HG03460 (cell line): ENCODE measurements around the gene CPA2.
"Not testable (repeated sequence)": the region's sequence is repeated elsewhere in the genome, so short reads cannot be mapped to it uniquely, and the experiment has no call there.

Experiments used
- ATAC-seq: cut with Tn5 transposase; IDR thresholded peaks from one replicate; pipeline ENCODE4 v1.9.1; 2021; ENCODE audit not compliant: unreplicated experiment

CPA2 gene

DNA sequence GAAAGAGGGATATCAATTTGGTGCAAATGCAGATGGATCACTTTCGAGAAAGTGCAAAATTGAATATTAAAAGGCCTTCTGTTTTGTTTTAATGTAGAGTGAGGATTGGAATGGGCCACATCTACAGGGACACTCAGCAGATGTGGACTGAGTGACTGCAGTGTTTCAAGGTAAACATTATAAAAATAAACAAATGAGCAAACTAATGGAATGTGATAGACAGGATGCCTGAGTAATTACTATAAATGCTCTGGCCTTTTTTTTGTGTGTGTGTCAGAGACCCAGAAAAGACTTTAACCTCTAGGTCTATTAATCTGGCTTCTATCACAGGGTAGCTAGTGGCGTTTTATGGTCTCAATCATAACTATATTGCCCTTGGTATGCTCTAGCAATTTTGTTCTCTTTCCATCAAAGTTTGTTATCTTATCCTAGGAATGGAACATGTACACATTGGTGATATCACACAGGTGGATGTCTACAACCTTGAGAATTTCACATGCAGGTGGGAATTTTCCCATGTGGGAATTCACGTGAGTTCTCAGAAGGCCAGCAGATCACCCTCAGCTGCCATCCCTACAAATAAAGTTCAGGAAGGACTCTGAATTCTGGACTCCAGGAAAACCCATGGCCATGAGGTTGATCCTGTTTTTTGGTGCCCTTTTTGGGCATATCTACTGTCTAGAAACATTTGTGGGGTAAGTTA is at the start of gene CPA2:
Gene CPA2, plus strand, starts transcription at position 606 of the 703 bp plus-strand sequence. Its CDS starts 19 bp downstream, at position 625.
- no peak for ATAC-seq

DNA sequence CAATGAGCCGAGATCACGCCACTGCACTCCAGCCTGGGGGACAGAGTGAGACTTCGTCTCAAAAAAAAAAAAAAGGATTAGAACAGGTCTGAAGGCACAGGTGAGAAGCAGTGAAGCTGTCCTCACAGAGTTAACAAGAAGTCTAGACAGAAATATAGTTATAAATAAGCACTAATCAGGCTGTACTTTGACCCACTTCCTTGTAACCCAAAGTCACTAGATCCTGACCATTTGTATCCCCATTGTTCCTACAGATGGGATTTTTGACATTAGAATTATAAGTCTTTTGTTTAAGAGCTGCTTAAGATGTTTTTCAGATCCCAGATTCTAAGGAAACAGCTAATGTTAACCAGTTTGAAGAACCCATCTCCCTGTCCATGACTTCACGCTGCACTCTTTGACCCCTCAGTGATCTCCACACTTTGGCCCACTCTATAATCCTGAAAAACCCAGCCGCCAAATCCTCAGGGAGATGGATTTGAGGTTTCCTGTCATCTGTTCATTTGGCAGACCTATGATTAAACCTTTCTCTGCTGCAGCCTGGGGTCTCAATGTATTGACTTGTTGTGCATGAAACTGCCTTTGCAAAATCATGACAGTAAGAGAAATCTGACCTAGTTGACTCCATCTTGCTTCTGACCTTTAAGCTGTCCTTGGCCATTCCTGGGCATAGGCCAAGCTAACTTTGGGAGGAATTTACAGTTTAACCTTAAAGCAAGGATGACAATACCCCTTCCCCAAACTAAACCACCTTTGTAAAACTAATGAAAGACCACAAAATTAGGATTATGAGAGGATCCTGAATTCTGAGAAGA is 47.6 kb upstream of the CPA2 start:
- no peak for ATAC-seq

DNA sequence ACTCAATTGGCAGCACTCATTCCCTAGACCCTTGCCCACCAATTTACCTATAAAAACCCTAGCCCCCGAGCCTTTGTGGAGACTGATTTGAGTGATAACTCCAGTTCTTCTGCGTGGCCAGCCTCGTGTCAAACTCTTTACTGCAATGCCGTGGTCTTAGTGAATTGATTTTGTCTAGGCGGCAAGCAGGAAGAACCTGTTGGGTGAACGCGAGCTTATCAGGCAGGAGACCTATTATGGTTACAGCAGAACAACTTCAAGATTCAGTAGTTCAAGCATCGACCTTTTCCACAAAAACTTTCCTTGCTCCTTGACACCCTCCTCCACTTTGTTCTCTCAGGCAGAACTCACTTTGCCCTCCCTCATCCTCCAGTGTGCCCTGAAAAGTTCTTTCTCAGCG is 46.8 kb upstream of the CPA2 start:
- no peak for ATAC-seq

DNA sequence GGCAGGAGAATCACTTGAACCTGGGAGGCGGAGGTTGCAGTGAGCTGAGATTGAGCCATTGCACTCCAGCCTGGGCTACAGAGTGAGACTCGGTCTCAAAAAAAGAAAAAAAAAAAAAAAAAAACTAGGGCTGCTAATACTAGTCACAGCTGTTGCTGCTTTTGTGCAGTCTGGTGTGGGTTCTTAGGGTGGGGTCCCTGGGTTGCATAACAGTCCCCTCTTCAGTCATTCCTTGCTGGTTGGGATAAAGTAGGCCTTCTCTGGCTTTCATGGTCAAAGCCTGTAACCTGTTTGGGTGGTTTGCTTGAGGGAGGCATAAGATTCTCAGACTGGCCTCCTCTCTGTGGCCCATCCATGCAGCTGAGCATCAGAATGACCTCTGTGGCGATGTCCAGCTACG is 44.9 kb upstream of the CPA2 start:
- ATAC-seq: no peak

DNA sequence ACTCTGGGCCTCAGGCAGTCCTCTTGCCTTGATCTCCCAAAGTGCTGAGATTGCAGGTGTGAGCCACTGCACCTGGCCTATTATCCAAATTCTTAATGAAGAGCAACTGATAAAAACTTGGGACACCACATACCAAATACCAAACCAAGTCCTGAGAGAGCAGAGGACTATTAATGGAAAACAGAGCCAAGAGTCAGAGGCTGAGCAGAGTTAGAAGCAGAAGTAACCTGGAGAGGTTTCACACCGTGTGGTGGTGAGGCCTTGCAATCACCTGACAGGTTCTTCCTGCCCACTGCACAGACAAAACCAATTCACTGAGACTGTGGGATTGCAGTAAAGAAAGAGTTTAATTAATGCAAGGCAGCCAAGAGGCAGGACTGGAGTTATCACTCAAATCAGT is 43.0 kb upstream of the CPA2 start:
- ATAC-seq: no peak

DNA sequence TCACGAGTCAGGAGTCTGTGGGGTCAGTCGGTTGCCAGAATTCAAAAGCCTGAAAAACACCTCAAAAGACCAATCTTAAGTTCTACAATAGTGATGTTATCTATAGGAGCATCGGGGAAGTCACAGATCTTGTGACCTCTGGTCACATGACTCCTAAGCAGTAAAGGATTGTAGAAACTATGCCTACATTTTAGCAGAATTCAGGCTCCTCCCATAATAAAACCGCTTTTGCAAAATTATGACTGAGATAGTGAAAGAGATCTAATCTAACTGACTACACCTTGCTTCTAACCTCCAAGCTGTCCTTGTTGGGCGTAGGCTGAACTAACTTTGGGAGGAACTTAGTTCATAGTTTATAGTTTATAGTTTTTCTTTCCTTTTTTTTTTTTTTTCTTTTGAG is 42.5 kb upstream of the CPA2 start:
- ATAC-seq: no peak

DNA sequence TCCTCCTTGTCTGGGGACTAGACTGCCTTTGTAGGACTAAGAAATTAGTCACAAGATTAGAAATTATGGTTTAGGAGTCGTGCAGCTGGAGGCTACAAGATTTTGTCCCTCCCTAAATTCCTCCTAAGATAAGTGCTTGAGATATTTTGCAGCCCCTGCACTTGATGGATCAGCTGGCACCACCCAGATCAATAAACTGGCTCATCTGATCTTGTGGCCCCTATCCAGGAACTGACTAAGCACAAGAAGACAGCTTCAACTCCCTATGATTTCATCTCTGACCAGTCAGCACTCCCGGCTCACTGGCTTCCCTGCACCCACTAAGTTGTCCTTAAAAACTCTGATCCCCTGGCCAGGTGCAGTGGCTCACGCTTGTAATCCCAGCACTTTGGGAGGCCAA is 41.7 kb upstream of the CPA2 start:
- ATAC-seq: not testable (repeated sequence)

DNA sequence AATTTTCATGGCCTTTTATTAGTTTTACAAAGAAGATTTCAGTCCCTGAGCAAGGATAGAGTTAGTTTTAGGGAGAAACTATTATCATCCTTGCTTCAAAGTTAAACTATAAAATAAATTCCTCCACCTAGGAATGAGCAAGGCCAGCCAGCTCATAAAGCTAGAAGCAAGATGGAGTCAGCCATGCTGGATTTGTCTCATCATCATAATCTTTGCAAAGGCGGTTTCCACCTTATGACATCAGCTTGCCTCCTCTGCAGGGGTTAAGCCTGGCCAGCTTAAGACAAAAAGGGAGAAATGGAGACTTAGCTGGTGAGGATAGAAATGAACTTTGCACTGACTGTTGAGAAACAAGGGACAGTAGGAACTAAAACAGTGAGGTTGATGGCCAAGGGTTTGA is 40.3 kb upstream of the CPA2 start:
- no peak for ATAC-seq

DNA sequence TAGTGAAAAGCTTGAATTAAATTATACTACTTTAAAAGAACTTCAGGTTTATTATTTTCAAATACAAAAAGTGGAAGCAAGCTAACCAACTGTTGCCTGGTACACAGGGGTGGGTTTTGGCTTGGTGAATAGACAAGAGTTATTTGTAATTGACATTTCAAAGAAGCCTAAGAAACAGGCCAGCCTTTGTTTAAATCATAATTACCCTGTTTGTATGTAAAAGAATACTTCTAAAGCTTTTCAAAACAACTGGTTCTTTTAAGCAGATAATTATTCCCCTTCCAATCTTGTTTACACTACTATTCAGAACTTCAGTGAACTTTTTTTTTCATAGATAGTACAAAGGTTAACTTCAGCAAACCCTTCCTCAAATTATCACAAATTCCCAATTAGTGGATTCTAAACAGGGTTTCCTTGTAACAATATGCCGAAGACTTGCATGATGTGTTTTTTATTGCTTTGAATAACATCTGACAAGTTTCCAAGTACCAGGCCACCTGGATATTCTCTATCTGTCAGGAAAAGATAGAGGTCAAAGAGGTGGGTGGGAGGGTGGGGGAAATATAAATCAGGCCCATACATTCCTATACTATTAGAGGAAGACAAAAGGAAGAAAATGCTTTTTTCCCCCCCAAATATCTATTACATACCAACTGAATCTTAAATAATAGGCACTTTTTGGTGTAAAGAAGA is 38.6 kb upstream of the CPA2 start:
- no peak for ATAC-seq

DNA sequence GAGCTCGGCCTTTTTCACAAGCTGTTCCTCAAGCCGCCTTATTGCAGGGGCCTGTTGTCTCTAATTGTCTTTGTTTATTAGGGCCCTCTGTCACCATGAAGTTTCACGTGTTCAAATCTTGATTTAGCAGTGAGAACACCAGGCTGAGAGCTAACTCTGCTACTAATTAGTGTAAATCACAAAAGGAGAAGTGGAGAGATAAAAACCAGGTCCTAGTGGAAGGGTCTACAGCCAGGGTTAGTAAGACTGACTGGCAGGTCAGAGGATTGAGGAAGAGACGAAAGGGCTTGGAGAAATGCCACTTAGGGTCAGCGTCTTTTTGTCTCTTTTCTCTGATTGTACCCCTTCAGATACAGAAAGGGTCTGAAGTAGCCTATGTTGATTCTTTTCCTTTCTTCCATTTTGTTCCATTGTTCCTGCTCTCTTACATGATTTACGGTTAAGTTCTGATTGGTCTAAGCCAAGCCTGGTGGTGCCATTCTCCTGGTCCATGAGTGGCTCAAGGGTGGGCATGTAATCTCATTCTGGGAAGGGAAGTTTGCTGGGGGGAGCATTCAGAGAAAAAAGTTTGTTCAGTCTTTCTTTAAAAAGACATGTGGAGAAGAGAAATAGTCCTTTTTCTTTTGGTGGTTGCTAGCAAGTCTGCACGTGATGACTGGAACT is 37.7 kb upstream of the CPA2 start:
- no peak for ATAC-seq

DNA sequence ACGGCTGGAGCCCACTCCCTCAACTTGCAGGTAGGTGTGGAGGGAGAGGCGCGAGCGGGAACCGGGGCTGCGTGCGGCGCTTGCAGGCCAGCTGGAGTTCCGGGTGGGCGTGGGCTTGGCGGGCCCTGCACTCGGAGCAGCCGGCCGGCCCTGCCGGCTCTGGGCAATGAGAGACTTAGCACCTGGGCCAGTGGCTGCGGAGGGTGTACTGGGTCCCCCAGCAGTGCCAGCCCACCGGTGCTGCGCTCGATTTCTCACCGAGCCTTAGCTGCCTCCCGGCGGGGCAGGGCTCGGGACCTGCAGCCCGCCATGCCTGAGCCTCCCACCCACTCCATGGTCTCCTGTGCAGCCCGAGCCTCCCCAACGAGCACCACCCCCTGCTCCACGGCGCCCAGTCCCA is 36.7 kb upstream of the CPA2 start:
- not testable (repeated sequence) for ATAC-seq

DNA sequence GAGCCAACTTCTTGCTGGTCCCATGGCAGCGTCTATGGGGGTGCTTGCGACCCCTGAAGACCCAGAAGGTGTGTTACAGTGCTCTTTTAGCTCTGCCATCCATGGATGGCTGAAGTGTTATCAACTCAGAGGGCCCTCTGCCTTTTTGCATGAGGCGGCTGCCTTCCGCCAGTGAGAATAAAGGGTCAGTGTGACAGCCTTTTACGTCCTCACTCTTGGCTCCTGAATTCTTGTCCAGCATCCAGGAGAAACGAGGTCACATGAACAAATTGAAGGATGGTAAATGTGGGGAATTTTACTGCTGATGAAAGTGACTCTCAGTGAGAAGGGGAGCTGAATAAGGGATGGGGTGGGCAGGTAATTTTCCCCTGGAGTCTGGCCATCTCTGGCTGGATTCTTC is 34.9 kb upstream of the CPA2 start:
- no peak for ATAC-seq

DNA sequence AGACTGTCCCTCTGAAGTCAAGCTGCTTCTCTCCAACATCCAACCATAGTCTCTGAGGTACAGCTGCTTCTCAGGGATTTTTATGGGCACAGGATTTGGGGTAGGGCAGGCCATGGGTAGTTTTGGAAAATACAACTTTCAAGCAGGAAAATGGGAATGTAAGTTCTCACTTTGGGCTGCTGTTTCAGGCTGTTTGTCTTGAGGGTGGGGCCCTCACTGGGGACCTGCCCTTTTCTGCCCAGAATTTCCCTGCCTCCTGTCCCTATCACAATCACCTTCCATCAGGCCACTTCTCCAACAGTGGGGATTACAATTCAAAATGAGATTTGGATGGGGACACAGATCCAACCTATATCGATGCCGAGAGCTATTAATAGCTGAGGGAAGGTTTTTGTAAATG is 34.5 kb upstream of the CPA2 start:
- no peak for ATAC-seq

DNA sequence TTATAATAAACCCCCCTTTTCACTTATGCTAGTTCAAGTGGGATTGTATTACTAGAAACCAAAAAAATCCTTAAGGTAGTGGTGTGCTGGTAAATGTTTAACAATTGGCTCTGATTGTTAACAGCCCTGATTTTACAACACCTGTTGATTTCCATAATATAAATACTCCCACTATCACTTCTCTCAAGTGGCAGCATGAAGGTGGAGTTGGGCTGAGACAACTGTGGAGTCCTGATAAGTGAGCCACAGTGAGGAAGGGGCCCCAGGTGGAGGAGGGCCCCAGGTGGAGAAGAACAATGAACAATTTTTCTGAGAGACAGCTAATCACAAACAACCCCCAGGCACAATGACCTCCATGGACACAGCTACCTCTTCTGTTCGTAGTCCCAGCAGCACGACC is 32.6 kb upstream of the CPA2 start:
- no peak for ATAC-seq

DNA sequence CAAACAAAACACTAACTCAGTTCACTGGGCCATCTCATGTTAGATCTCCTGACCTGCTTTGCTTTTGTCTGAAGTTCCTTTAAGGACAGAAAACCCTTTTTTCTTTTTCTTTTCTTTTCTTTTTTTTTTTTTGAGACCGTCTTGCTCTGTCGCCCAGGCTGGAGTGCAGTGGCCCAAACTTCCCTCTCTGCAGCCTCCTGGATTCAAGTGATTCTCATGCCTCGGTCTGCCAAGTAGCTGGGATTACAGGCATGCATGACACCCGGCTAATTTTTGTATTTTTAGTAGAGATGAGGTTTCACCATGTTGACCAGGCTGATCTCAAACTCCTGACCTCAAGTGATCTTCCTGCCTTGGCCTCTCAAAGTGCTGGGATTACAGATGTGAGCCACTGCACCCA is 30.3 kb upstream of the CPA2 start:
- ATAC-seq: not testable (repeated sequence)

DNA sequence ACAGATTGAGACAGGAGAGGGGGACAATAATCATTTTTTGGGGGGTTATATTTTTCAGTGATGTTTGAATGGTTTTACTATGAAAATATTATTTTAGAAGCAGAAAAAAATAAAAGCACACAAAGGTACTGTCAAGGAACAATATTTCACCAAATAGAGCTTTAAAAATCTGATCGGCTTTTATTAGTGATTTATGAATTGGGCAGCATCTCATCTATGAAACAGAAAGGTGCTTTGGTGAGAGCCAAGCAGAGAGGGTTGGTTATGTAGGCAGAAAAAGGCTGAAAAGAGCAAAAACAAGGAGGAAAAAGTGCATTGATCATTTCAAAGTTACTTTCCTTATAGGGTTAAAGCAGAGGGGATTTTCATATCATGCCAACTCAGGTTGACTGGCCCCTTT is 26.4 kb upstream of the CPA2 start:
- ATAC-seq: no peak

DNA sequence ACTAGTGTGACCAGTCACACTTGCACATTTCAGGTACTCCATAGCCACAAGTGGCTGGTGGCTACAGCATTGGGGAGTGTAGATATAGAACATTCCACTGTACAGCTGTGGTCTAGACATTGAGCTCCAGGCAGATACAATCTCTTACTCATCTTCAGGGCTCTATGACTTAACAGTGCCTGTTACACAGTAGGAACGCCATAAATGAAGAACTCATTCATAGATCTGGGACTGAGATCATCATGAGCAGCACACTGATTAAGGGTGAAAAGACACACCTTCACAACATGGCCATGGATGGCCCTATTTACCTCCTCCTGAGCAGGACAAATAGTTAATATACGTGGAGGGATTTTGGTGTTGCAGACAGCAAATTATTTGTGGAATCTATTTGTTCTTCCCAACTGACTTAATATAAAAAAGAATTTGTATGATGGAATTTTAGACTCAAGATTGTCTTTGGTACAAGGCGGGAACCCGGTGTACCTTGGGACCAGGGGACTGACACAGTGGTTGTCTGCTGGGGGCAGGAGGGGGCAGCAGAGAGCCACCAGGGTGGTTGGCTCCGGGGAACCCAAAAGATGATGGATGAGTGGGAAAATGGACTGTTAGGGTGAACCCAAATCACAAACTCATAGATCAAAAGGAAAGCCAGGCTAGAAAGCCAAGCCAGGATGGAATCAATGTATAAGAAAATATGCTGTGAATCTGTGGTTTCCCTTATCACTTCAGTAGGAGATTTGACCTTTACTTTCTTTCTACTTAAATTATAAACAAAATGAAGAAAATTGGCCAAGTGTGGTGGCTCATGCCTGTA is 24.3 kb upstream of the CPA2 start:
- no peak for ATAC-seq

DNA sequence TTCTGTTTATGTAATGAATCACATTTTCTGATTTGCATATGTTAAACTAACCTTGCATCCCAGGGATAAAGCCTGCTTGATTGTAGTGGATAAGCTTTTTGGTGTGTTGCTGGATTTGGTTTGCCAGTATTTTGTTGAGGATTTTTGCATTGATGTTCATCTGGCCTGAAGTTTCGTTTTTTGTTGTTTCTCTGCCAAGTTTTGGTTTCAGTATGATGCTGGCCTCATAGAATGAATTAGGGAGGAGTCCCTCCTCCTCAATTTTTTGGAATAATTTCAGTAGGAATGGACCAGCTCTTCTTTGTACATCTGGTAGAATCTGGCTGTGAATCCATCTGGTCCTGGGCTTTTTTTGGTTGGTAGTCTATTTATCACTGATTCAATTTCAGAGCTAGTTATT is 23.2 kb upstream of the CPA2 start:
- ATAC-seq: not testable (repeated sequence)

DNA sequence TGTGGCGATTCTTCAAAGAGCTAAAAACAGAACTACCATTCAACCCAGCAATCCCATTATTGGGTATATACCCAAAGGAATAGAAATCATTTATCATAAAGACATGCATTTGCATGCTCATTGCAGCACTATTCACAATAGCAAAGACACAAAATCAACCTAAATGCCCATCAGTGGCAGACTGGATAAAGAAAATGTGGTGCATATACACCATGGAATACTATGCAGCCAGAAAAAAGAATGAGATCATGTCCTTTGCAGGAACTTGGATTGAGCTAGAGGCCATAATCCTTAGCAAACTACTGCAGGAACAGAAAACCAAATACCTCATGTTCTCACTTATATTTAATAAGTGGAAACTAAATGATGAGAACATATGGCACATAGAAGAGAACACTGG is 20.2 kb upstream of the CPA2 start:
- ATAC-seq: not testable (repeated sequence)

DNA sequence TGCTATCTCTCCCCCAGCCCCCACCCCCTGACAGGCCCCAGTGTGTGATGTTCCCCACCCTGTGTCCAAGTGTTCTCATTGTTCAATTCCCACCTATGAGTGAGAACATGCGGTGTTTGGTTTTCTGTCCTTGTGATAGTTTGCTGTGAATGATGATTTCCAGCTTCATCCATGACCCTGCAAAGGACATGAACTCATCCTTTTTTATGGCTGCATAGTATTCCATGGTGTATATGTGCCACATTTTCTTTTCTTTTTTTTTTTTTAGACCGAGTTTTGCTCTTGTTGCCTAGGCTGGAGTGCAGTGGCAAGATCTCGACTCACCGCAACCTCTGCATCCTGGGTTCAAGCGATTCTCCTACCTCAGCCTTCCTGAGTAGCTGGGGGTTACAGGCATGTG is 17.8 kb upstream of the CPA2 start:
- ATAC-seq: not testable (repeated sequence)

DNA sequence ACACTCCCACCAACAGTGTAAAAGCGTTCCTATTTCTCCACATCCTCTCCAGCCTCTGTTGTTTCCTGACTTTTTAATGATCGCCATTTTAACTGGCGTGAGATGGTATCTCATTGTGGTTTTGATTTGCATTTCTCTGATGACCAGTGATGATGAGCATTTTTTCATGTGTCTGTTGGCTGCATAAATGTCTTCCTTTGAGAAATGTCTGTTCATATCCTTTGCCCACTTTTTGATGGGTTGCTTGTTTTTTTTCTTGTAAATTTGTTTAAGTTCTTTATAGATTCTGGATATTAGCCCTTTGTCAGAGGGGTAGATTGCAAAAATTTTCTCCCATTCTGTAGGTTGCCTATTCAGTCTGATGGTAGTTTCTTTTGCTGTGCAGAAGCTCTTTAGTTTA is 17.0 kb upstream of the CPA2 start:
- not testable (repeated sequence) for ATAC-seq
